ENCODE data around the gene COL6A1. TPM values are rescaled to one million over a fixed set of nuclear protein-coding genes. Genes with fewer than 3 reads are reported as not detected.

Gene COL6A1
- total and polyA plus RNA-seq, 2 of the 4 experiments (the other 2 are of a cell fraction) = 173 to 1,578 TPM

DNA sequence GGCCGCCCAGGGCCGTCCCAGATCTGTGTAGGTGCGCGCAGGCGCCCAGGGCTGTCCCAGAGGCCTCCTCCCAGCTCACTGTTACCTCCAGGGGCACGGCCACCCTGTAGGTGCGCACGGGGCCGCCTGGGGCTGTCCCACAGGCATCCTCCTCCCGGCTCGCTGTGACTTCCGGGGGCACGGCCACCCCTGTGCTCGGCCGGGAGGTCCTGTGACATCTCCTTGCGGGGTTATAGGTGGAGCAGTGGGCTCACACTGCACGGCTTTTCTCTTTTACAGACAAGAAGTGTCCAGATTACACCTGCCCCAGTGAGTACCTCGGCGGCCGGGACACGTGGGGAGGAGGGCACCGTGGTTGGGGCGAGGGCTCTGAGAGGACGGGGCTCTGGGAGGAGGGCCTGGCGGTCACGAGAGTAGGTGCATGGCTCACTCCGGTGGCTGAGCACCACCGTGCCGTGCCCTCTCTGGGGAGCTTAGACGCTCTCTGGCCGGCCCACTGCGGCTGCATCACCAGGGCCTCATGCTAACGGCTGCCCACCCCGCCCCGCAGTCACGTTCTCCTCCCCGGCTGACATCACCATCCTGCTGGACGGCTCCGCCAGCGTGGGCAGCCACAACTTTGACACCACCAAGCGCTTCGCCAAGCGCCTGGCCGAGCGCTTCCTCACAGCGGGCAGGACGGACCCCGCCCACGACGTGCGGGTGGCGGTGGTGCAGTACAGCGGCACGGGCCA, 21.4 kb downstream of the COL6A1 start:
- Histone ChIP-seq H3K27me3 (ENCODE audit: control insufficient read depth, insufficient read depth, low read length) (no peaks in the 10 kb centered on the region), H3K23ac (ENCODE audit: low read depth, low read length) (no peak overlapping the region), H4K91ac (ENCODE audit: insufficient read depth, low read depth, low read length) (no peak overlapping the region), H2BK120ac (ENCODE audit: low read depth, low read length) (no peak overlapping the region), H2BK15ac (ENCODE audit: low read depth, low read length) (no peak overlapping the region), H3K4me1 (ENCODE audit: control insufficient read depth, insufficient read depth, low read length) (no peaks in the 10 kb centered on the region), H3K56ac (ENCODE audit: extremely low read depth, insufficient read depth, low read length) (no peak overlapping the region), H3K9me1 (ENCODE audit: insufficient read depth, low read length) (no peaks in the 10 kb centered on the region), H3K79me1 (ENCODE audit: low read depth in 1 of 2, low read length in 2 of 2) (peaks cover 0 to 18% of the 10 kb centered on the region in 2 experiments; a peak in 3 of 4 replicates), H3K27ac (ENCODE audit: insufficient read depth, low read length) (no peak overlapping the region), H3K4me3 (ENCODE audit: insufficient read depth, low read depth, low read length) (no peak overlapping the region), H2BK20ac (ENCODE audit: low read depth, low read length) (no peak overlapping the region), H3K18ac (ENCODE audit: low read depth, low read length) (no peak overlapping the region), H3K14ac (replicated peaks; ENCODE audit: low read depth, low read length) (no peak overlapping the region), H3K4ac (ENCODE audit: low read depth, low read length) (no peak overlapping the region), H2AK9ac (replicated peaks; ENCODE audit: low read depth, low read length, poor library complexity) (no peak overlapping the region), H2AFZ (replicated peaks; ENCODE audit: low read length, poor library complexity) (no peak overlapping the region), H2AK5ac (ENCODE audit: low read depth, low read length) (no peak overlapping the region), H2BK5ac (ENCODE audit: low read depth, low read length, poor library complexity, severe bottlenecking) (no peak overlapping the region), H4K20me1 (ENCODE audit: insufficient read depth, low read length) (peaks cover 47% of the 10 kb centered on the region), H3K4me2 (ENCODE audit: low read depth, low read length) (no peak overlapping the region), H3K36me3 (ENCODE audit: control insufficient read depth, insufficient read depth, low read length) (peaks cover 71% of the 10 kb centered on the region), H4K8ac (ENCODE audit: low read depth in 2 of 2, low read length in 2 of 2) (no peak overlapping the region), H4K5ac (ENCODE audit: low read depth, low read length) (no peak overlapping the region), H3K9ac (ENCODE audit: low read depth, low read length) (no peak overlapping the region), H3K9me3 (ENCODE audit: control insufficient read depth, insufficient read depth, low read length) (peaks cover 3% of the 10 kb centered on the region; the same call in 1 of the 2 replicates)
- in situ Hi-C loops (cut with MboI; ENCODE audit: low sequenced_read_pairs) (no loop called here), dilution Hi-C loops (cut with HindIII; ENCODE audit: low sequenced_read_pairs, unreplicated experiment) (no loop called here), intact Hi-C loops (cut with micrococcal nuclease) (no loop called here)
- DNase-seq = no peak
- BruUV-seq (replicated peaks) = no TSS peak
- ATAC-seq (ENCODE audit: low read depth) = no peak
- TF ChIP-seq RCOR1 (IDR thresholded peaks at IDR 0.05; ENCODE audit: insufficient replicate concordance, low read length) (no peak), CEBPB (IDR thresholded peaks at IDR 0.05; ENCODE audit: low read depth, low read length) (no peak), POLR2A (IDR thresholded peaks at IDR 0.05; ENCODE audit: low read depth, low read length) (no peak), MAFK (IDR thresholded peaks at IDR 0.05; ENCODE audit: low read depth, low read length) (no peak)
- POLR2A ChIA-PET (ENCODE audit: unreplicated experiment) = no interaction called here
- WGBS, 2 experiments (ENCODE audit: extremely low coverage in 2 of 2, insufficient read length in 1 of 2) = 96% methylated on average over 45 of the region's 54 CpGs; no CpG with 5 or more reads in 1 of the 2 experiments
- CTCF ChIA-PET = no interaction called here

Measured in IMR-90 (cell line).